Colon (tissue), 2 donors: Measurements from ENCODE around the gene GRN.

Experiments
- FAIRE-seq: peaks from 2 replicates; lab custom pipeline; 2012; peaks lifted over from hg19 to GRCh38; lab: Jason Lieb, UNC
- donor health status: control.
- donor health status: control.

GRN gene

GRCh38 chr17:44344939-44345453 is at the start of gene GRN:
Gene GRN, plus strand, starts transcription at chr17:44345302. Its CDS starts 3,863 bp downstream, at chr17:44349165.
- peak; percentile 51 for FAIRE-seq

- no peak for FAIRE-seq
Observed at GRCh38 chr17:44297975-44298374, 47.1 kb upstream of the GRN start.

- no peak for FAIRE-seq
Observed at GRCh38 chr17:44304651-44305050, 40.5 kb upstream of the GRN start.

- no peak for FAIRE-seq
Observed at GRCh38 chr17:44307387-44308186, 37.5 kb upstream of the GRN start.

GRCh38 chr17:44308320-44308818 is 36.7 kb upstream of the GRN start, which contains the start of gene RUNDC3A:
Gene RUNDC3A, plus strand, starts transcription at chr17:44308601. Its CDS starts 232 bp downstream, at chr17:44308833.
- FAIRE-seq: no peak

GRCh38 chr17:44308865-44309264 is 36.2 kb upstream of the GRN start:
- no peak for FAIRE-seq

GRCh38 chr17:44309472-44309871 is 35.6 kb upstream of the GRN start:
- FAIRE-seq: no peak

- no peak for FAIRE-seq
Observed at GRCh38 chr17:44310188-44310587, 34.9 kb upstream of the GRN start.

GRCh38 chr17:44310609-44311376 is 34.3 kb upstream of the GRN start:
- no peak for FAIRE-seq

GRCh38 chr17:44311562-44312181 is 33.4 kb upstream of the GRN start:
- FAIRE-seq: no peak

GRCh38 chr17:44312396-44313104 is 32.6 kb upstream of the GRN start:
- no peak for FAIRE-seq

GRCh38 chr17:44314031-44314430 is 31.1 kb upstream of the GRN start:
- no peak for FAIRE-seq

- no peak for FAIRE-seq
Observed at GRCh38 chr17:44314524-44314868, 30.6 kb upstream of the GRN start.

GRCh38 chr17:44314869-44315661 is 30.0 kb upstream of the GRN start:
- FAIRE-seq: no peak

- FAIRE-seq: no peak
Observed at GRCh38 chr17:44315760-44316731, 29.1 kb upstream of the GRN start.

- no peak for FAIRE-seq
Observed at GRCh38 chr17:44317545-44317944, 27.6 kb upstream of the GRN start.

- FAIRE-seq: no peak
Observed at GRCh38 chr17:44318077-44318892, 26.8 kb upstream of the GRN start.

- no peak for FAIRE-seq
Observed at GRCh38 chr17:44320066-44320465, 25.0 kb upstream of the GRN start.
